A673 (cell line): ENCODE results near the gene ACMSD. TPM values are rescaled to one million over a fixed set of nuclear protein-coding genes. Genes with fewer than 3 reads are reported as not detected.

ENCODE experiments used
- BruUV-seq: library from RNA; stranded (reverse); fragments of 400-500 nt; replicated peaks from 2 replicates; lab custom pipeline; 2021; lab: Mats Ljungman, UMichigan
- CTCF ChIA-PET: fragments of 300-600 bp; sonication (Branson Sonifier 250); formaldehyde crosslinking; loops from one replicate; lab custom pipeline; 2022; ENCODE audit warnings: antibody characterized with exemption; lab: Charles Lee
- POLR2A ChIA-PET: fragments of 300-600 bp; sonication (Branson Sonifier 250); formaldehyde crosslinking; loops from one replicate; lab custom pipeline; 2022; ENCODE audit warnings: antibody characterized with exemption; ENCODE audit not compliant: low non-redundant PET; lab: Charles Lee
- DNase-seq: peaks from one replicate; pipeline ENCODE4 v3.0.0-alpha.2; 2015; ENCODE audit warnings: low spot score
- H3K27ac ChIP-seq: fragments of 200-600 bp; sonication (generic); 2 replicates; pipeline ENCODE4 v1.5.1; 2016; ENCODE audit warnings: mixed run types, low read depth, mild to moderate bottlenecking, mixed read lengths, antibody characterized with exemption, low read length; ENCODE audit not compliant: poor library complexity, severe bottlenecking
- H3K27me3 ChIP-seq: fragments of 200-600 bp; sonication (generic); replicated peaks from 2 replicates; pipeline ENCODE4 v1.6.1; 2017; ENCODE audit warnings: mixed run types, low read depth, mild to moderate bottlenecking, mixed read lengths, antibody characterized with exemption, low read length; ENCODE audit not compliant: insufficient read depth, poor library complexity
- H3K36me3 ChIP-seq: fragments of 200-600 bp; sonication (generic); 2 replicates; pipeline ENCODE4 v1.6.1; 2016; ENCODE audit warnings: mixed run types, mild to moderate bottlenecking, mixed read lengths, antibody characterized with exemption, low read length; ENCODE audit not compliant: insufficient read depth, poor library complexity, severe bottlenecking
- H3K4me1 ChIP-seq: fragments of 200-600 bp; sonication (generic); 2 replicates; pipeline ENCODE4 v1.6.1; 2017; ENCODE audit warnings: mixed run types, mild to moderate bottlenecking, mixed read lengths, antibody characterized with exemption, low read length; ENCODE audit not compliant: insufficient read depth, poor library complexity, severe bottlenecking
- H3K4me3 ChIP-seq: fragments of 200-600 bp; sonication (generic); 2 replicates; pipeline ENCODE4 v1.5.1; 2016; ENCODE audit warnings: low read depth, mixed run types, mild to moderate bottlenecking, mixed read lengths, low read length; ENCODE audit not compliant: poor library complexity, severe bottlenecking
- H3K9me3 ChIP-seq: fragments of 200-600 bp; sonication (generic); 2 replicates; pipeline ENCODE4 v1.6.1; 2016; ENCODE audit warnings: mixed run types, low read depth, mild to moderate bottlenecking, mixed read lengths, antibody characterized with exemption, low read length; ENCODE audit not compliant: poor library complexity, severe bottlenecking
- CTCF ChIP-seq: fragments of 300-800, 200-600 bp; sonication (generic); conservative IDR thresholded peaks from 2 replicates; pipeline ENCODE4 v1.5.1; 2017; ENCODE audit warnings: low read depth, mild to moderate bottlenecking, antibody characterized with exemption, low read length, moderate library complexity, mixed read lengths
- EZH2 ChIP-seq: fragments of 200-600 bp; sonication (generic); IDR thresholded peaks from 2 replicates; pipeline ENCODE4 v1.6.1; 2017; ENCODE audit warnings: borderline replicate concordance, low read depth, mild to moderate bottlenecking, mixed read lengths, antibody characterized with exemption, low read length; ENCODE audit not compliant: poor library complexity, severe bottlenecking
- intact Hi-C: fragments of 100-400 bp; cut with micrococcal nuclease; formaldehyde crosslinking; loops from one replicate; pipeline ENCODE4 v1.10.0; 2022; ENCODE audit not compliant: unreplicated experiment
- total RNA-seq: library from RNA; stranded (reverse); gene quantifications from 2 replicates; pipeline ENCODE4 v1.2.3, GENCODE V29; 2021

The ACMSD gene
- total RNA-seq, 1 experiment from 2014 or later = not detected

- intact Hi-C loops = no loop called here
- H3K27me3 ChIP-seq = peaks cover 5% of the 10 kb centered on the region
- H3K4me3 ChIP-seq = no peak overlapping the region
- no peak overlapping the region for H3K27ac ChIP-seq
- BruUV-seq = no TSS peak
- H3K36me3 ChIP-seq = no peaks in the 10 kb centered on the region
- H3K9me3 ChIP-seq = no peaks in the 10 kb centered on the region
- DNase-seq = no peak
- TF ChIP-seq CTCF (no peak), EZH2 (no peak)
- ChIA-PET CTCF (no interaction called here), POLR2A (no interaction called here)
- no peaks in the 10 kb centered on the region for H3K4me1 ChIP-seq
These were observed 20.1 kb upstream of the ACMSD start for GRCh38 chr2:134818321-134818720.

- POLR2A ChIA-PET = no interaction called here
- H3K9me3 ChIP-seq = no peaks in the 10 kb centered on the region
- no peak overlapping the region for H3K4me3 ChIP-seq
- CTCF ChIA-PET = no interaction called here
- intact Hi-C loops = no loop called here
- no peak overlapping the region for H3K27ac ChIP-seq
- DNase-seq = peak; percentile 31
- TF ChIP-seq EZH2 (no peak), CTCF (no peak)
- peaks cover 5% of the 10 kb centered on the region for H3K27me3 ChIP-seq
- no peaks in the 10 kb centered on the region for H3K36me3 ChIP-seq
- BruUV-seq = no TSS peak
- no peaks in the 10 kb centered on the region for H3K4me1 ChIP-seq
These were observed 19.1 kb upstream of the ACMSD start for GRCh38 chr2:134819334-134819733.

GRCh38 chr2:134823431-134823830 lies 15.0 kb upstream of the ACMSD start:
- no peaks in the 10 kb centered on the region for H3K27me3 ChIP-seq
- H3K4me1 ChIP-seq = no peaks in the 10 kb centered on the region
- H3K27ac ChIP-seq = no peak overlapping the region
- no peak for DNase-seq
- intact Hi-C loops = no loop called here
- TF ChIP-seq EZH2 = no peak
- TF ChIP-seq CTCF = no peak
- no peaks in the 10 kb centered on the region for H3K36me3 ChIP-seq
- ChIA-PET CTCF (no interaction called here), POLR2A (no interaction called here)
- H3K9me3 ChIP-seq = no peaks in the 10 kb centered on the region
- no peak overlapping the region for H3K4me3 ChIP-seq
- BruUV-seq = no TSS peak
